Heart left ventricle (tissue), 16 donors: ENCODE results near the gene ATXN2. TPM values are rescaled to one million over a fixed set of nuclear protein-coding genes. Genes with fewer than 3 reads are reported as not detected.

Experiments
- ATAC-seq, 4 donors: fragments of 200-7000 bp; cut with Tn5 transposase; one replicate each; pipeline ENCODE4 v1.9.1; 2020 to 2022; ENCODE audit warnings: moderate library complexity in 4 of 4, mild to moderate bottlenecking in 3 of 4, moderate number of reproducible peaks in 1 of 4
- DNase-seq, 5 donors: peaks; one replicate each; pipeline ENCODE4 v3.0.0-alpha.2; 2020
- H3K27ac ChIP-seq, 12 donors: fragments of 200-600 bp; sonication (generic) in 4 of 12; one replicate each; pipeline versions ENCODE4 v1.5.0 to v1.8.0; 2016 to 2022; ENCODE audit warnings: mild to moderate bottlenecking in 2 of 12
- H3K27me3 ChIP-seq, 9 donors: fragments of 200-600 bp; sonication (generic) in 2 of 9; one replicate each; pipeline versions ENCODE4 v1.5.1 to v1.8.0; 2016 to 2022; ENCODE audit warnings: mild to moderate bottlenecking in 3 of 9
- H3K36me3 ChIP-seq, 9 donors: fragments of 200-600 bp; sonication (generic) in 2 of 9; one replicate each; pipeline versions ENCODE4 v1.5.0 to v1.8.0; 2018 to 2022; ENCODE audit warnings: mild to moderate bottlenecking in 2 of 9
- H3K4me1 ChIP-seq, 12 donors: fragments of 200-600 bp; sonication (generic) in 4 of 12; one replicate each; pipeline versions ENCODE4 v1.5.0 to v1.8.0; 2016 to 2022; ENCODE audit warnings: mild to moderate bottlenecking in 3 of 12
- H3K4me3 ChIP-seq, 12 donors: fragments of 200-600 bp; sonication (generic) in 4 of 12; one replicate each; pipeline versions ENCODE4 v1.5.0 to v1.8.0; 2017 to 2022; ENCODE audit warnings: mild to moderate bottlenecking in 9 of 12, moderate library complexity in 4 of 12
- H3K9me3 ChIP-seq, 12 donors: fragments of 200-600 bp; sonication (generic) in 4 of 12; one replicate each; pipeline versions ENCODE4 v1.5.0 to v1.8.0; 2016 to 2022; ENCODE audit warnings: mild to moderate bottlenecking in 1 of 12
- POLR2A ChIP-seq, 2 donors: fragments of 450-650 bp; IDR thresholded peaks; one replicate each; pipeline ENCODE4 v1.6.1; 2017; ENCODE audit warnings: antibody characterized with exemption in 2 of 2, mild to moderate bottlenecking in 2 of 2, moderate library complexity in 2 of 2
- WGBS, 4 donors: extraction: QIAGEN DNeasy Blood & Tissue Kit in 2 of 4; methylation state at CpG; one replicate each; pipeline versions ENCODE4 v1.1.5 to v1.1.7; 2013 to 2018; 5-methylcytosine and 5-hydroxymethylcytosine counted together
- intact Hi-C, 10 donors: fragments of 100-400 bp; cut with DNase I; formaldehyde crosslinking; loops; one replicate each; pipeline versions ENCODE4 v1.11.1 to v1.14.2; 2022
- polyA plus RNA-seq, 2 donors: library from polyadenylated mRNA; stranded (reverse); fragments of 200-250 nt; gene quantifications; one replicate each; pipeline ENCODE4 v1.2.3, GENCODE V29; 2013
- total RNA-seq, 9 donors: library from RNA; depleted of rRNA in 2 of 9; stranded (reverse); fragments of >200 nt in 2 of 9; fragmentation: NEBNext Ultra II Directional in 3 of 9; extraction: Animal tissue kit (Norgen Biotek cat#: 25700) in 3 of 9; gene quantifications; one replicate each; pipeline versions ENCODE4 v1.1.0 to v1.2.4, GENCODE V29; 2016 to 2023
- TF ChIP-seq, protein P1 (sequence below), 12 donors: fragments of 200-600 bp; sonication (generic) in 4 of 12; IDR thresholded peaks; one replicate each; pipeline versions ENCODE4 v1.5.0 to v1.8.0; 2018 to 2022; ENCODE audit warnings: antibody characterized with exemption in 12 of 12, mild to moderate bottlenecking in 5 of 12
- donor health status: ischemic (EF 13 %, LVEDD 7.1; RV severe dilation, severe dysfunction).
- donor health status: healthy with polysubstance abuse.
- donor health status: DM: no; HTN: yes; CAD: no.
- donor health status: DM: no; HTN: no; CAD: no.
- donor health status: ischemic (EF 25% LVEDD 6.9; RV normal size, moderate dysfunction).
- donor health status: ischemic (EF 25% LVEDD 5.7; RV mildly dilated, moderate dysfunction).
- donor health status: healthy.
- donor health status: DM: yes; HTN: yes; CAD: no.
- donor health status: ischemic (EF 35%, LVEDD 5.7; RV mildly dilated, moderate dysfunction).
- donor health status: nonischemic (EF 11% LVEDD 7.7; RV severe dilation, severe dysfunction).
- donor health status: DM: yes; HTN: yes; CAD: no.
- donor health status: PGD.
- donor health status: ischemic (EF 29% LVEDD 5.4; RV normal size, mild dysfunction).
- donor health status: nonischemic (EF 23%, LVEDD 6.1; RV moderate dilation, normal function).

The ATXN2 gene
- total and polyA plus RNA-seq, 11 donors = 23.6 to 59.3 (median 46.8) TPM

GRCh38 chr12:111581434-111582132, 17.5 kb downstream of the ATXN2 start:
- Histone ChIP-seq H3K27me3 (no peaks in the 10 kb centered on the region), H3K9me3 (no peaks in the 10 kb centered on the region), H3K4me1 (peaks cover 0 to 27% (median 5%) of the 10 kb centered on the region in 12 donors), H3K36me3 (peaks cover 0 to 6% (median 0%) of the 10 kb centered on the region in 9 donors), H3K4me3 (no peak overlapping the region), H3K27ac (no peak overlapping the region)
- 83 to 85% (median 83%) methylated on average over 14 to 15 of the region's 15 CpGs for WGBS, 4 donors
- DNase-seq = no peak
- no peak for TF ChIP-seq POLR2A (IDR thresholded peaks at IDR 0.05)
- TF ChIP-seq, protein P1, sequence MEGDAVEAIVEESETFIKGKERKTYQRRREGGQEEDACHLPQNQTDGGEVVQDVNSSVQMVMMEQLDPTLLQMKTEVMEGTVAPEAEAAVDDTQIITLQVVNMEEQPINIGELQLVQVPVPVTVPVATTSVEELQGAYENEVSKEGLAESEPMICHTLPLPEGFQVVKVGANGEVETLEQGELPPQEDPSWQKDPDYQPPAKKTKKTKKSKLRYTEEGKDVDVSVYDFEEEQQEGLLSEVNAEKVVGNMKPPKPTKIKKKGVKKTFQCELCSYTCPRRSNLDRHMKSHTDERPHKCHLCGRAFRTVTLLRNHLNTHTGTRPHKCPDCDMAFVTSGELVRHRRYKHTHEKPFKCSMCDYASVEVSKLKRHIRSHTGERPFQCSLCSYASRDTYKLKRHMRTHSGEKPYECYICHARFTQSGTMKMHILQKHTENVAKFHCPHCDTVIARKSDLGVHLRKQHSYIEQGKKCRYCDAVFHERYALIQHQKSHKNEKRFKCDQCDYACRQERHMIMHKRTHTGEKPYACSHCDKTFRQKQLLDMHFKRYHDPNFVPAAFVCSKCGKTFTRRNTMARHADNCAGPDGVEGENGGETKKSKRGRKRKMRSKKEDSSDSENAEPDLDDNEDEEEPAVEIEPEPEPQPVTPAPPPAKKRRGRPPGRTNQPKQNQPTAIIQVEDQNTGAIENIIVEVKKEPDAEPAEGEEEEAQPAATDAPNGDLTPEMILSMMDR (IDR thresholded peaks at IDR 0.05) = no peak
- intact Hi-C loops = no loop called here
- ATAC-seq = no peak

DNA sequence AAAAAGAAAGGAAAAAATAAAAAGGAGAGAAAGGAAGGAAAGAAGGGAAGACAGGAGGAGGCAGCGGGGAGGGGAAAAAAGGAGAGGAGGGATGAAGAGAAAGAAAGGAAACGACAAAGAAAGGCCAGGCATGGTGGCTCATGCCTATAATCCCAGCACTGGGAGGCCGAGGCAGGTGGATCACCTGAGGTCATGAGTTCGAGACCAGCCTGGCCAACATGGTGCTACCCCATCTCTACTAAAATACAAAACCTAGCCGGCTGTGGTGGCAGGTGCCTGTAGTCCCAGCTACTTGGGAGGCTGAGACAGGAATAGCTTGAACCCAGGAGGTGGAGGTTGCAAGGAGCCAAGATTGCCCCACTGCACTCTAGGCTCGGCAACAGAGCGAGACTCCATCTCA, 18.4 kb downstream of the ATXN2 start:
- DNase-seq = no peak
- H3K4me1 ChIP-seq = peaks cover 0 to 27% (median 5%) of the 10 kb centered on the region in 12 donors
- H3K4me3 ChIP-seq = no peak overlapping the region
- H3K9me3 ChIP-seq = no peaks in the 10 kb centered on the region
- intact Hi-C loops = no loop called here
- no peak for ATAC-seq
- H3K27me3 ChIP-seq = no peaks in the 10 kb centered on the region
- WGBS, 4 donors = 88 to 95% (median 94%) methylated on average over 7 of the region's 7 CpGs
- no peak overlapping the region for H3K27ac ChIP-seq
- TF ChIP-seq POLR2A (IDR thresholded peaks at IDR 0.05) = no peak
- H3K36me3 ChIP-seq = peaks cover 0 to 6% (median 0%) of the 10 kb centered on the region in 9 donors

DNA sequence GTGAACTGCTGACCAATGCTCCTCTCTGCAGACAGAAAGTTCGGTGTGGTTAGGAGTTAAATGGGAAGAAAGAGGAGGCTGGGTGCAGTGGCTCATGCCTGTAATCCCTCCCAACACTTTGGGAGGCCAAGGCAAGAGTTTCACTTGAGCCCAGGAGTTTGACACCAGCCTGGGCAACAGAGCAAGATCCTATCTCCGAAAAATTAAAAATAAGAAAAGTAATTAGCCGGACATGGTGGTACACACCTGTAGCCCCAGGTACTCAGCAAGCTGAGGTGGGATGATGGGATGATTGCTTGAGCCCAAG, 19.0 kb downstream of the ATXN2 start:
- DNase-seq (no peak), ATAC-seq (no peak)
- no peaks in the 10 kb centered on the region for H3K9me3 ChIP-seq
- H3K36me3 ChIP-seq = peaks cover 0 to 6% (median 0%) of the 10 kb centered on the region in 9 donors
- no peaks in the 10 kb centered on the region for H3K27me3 ChIP-seq
- H3K27ac ChIP-seq = no peak overlapping the region
- H3K4me3 ChIP-seq = no peak overlapping the region
- TF ChIP-seq, protein P1 (IDR thresholded peaks at IDR 0.05) = no peak
- no peak for TF ChIP-seq POLR2A (IDR thresholded peaks at IDR 0.05)
- 89 to 99% (median 94%) methylated on average over 3 of the region's 3 CpGs for WGBS, 4 donors
- peaks cover 0 to 33% (median 9%) of the 10 kb centered on the region in 12 donors for H3K4me1 ChIP-seq
- intact Hi-C loops = no loop called here

GRCh38 chr12:111578971-111579340, 20.2 kb downstream of the ATXN2 start:
- no peaks in the 10 kb centered on the region for H3K9me3 ChIP-seq
- ATAC-seq (no peak), DNase-seq (no peak)
- no peaks in the 10 kb centered on the region for H3K27me3 ChIP-seq
- H3K4me3 ChIP-seq = no peak overlapping the region
- H3K4me1 ChIP-seq = peaks cover 0 to 41% (median 15%) of the 10 kb centered on the region in 12 donors
- TF ChIP-seq, protein P1 (IDR thresholded peaks at IDR 0.05) = no peak
- TF ChIP-seq POLR2A (IDR thresholded peaks at IDR 0.05) = no peak
- intact Hi-C loops = no loop called here
- no peak overlapping the region for H3K27ac ChIP-seq
- WGBS, 4 donors = 94 to 99% (median 95%) methylated on average over 2 of the region's 2 CpGs
- peaks cover 0 to 6% (median 0%) of the 10 kb centered on the region in 9 donors for H3K36me3 ChIP-seq
